Stimulated activated CD4-positive, alpha-beta T cell treated with anti-CD3 and anti-CD28 coated beads, TNF-alpha, amount 100 ng/mL, for 24 hours (primary cell): Measurements from ENCODE around the gene RBSN.
"Not testable (repeated sequence)": the region's sequence is repeated elsewhere in the genome, so short reads cannot be mapped to it uniquely, and the experiment has no call there.

Experiments
- DNase-seq, 3 experiments: peaks; one replicate each; pipeline ENCODE4 v3.0.0-alpha.2; 2020; ENCODE audit warnings: low read depth in 3 of 3

RBSN gene

GRCh38 chr3:15098503-15099363, at the start of gene RBSN:
Gene RBSN (minus strand): TSS chr3:15099148. CDS start chr3:15096120, 3,028 bp downstream.
- DNase-seq: peak; percentile 90 to 96 (median 90)

- DNase-seq: no peak
Observed at GRCh38 chr3:15148614-15149013, 49.7 kb upstream of the RBSN start.

DNA sequence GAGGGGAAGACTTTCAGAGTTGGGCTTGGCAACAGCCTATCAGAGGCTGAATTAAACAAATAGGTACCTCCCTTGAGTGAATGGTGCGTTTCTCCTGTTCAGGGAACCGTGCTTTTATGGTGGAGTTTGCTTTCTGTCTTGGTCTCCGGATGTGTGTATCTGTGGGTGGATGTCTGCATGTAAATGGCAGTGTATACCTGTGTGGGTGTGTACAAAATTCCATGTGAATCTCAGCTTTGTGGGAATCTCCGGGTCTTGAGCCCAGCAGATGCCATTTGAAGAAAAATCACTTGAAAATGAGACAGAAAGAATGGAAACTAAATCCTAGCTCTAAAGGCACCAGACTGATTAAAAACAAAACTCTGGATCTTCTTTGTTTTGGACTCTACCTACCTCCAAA, 37.9 kb upstream of the RBSN start:
- not testable (repeated sequence) for DNase-seq

DNA sequence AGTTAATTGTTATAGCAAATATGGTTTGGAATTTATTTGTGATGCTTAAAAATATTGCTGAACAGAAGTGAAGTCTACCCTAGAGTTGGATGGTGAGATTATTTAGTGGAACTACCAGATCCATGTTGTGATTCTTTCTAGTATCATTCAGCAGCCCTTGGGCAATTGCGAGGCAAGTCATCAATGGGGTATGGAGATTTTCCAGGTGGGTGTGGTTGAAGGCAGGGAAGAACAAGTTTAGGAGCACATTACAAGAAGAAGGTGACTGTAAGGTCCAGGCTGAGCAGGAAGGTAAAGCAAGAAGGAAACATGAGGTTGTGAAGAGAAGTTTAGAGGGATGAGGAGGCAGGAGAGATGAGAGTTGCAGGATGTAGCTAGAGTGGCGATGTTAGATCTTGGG, 36.0 kb upstream of the RBSN start:
- not testable (repeated sequence) for DNase-seq

DNA sequence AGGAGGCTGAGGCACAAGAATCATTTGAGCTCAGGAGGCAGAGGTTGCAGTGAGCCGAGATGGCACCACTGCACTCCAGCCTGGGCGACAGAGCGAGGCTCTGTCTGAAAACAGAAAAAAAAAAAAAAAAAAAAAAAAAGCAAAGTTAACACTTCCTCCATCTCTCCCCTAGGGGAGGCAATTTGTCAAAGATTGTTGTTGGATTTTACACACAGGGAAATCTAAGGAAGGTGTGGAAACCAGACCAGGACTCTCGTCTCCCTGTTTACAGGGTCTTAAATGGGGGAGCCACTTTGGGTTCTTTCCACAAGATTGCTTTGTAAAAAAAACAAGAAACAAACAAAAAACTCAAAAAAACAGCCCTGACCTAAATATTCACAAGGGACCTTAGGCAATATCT, 29.5 kb upstream of the RBSN start:
- not testable (repeated sequence) for DNase-seq

- not testable (repeated sequence) for DNase-seq
Observed at GRCh38 chr3:15126975-15127374, 28.0 kb upstream of the RBSN start.

- DNase-seq: no peak
Observed at GRCh38 chr3:15122398-15122797, 23.4 kb upstream of the RBSN start.

- DNase-seq: no peak
Observed at GRCh38 chr3:15121936-15122335, 23.0 kb upstream of the RBSN start.

- no peak for DNase-seq
Observed at GRCh38 chr3:15120986-15121385, 22.0 kb upstream of the RBSN start.

DNA sequence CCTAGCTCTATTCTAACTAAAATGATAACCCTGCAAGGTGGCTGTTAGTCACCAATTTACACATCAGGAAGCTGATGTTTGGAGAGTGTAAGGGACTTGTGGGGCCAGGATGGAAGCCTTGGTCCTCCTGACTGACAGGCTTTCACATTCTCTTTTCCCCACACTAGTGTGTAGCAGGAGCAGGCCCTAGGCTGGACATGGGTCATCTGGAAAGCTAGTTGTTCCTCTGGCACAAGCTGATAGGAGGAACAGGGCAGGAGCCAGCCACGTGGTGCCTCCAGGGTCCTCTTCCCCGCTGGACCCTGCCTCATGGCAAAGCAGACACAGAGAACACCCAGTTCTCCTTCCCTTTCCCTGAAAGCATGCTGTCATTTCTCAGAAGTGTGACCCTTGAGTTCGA, 18.1 kb upstream of the RBSN start:
- no peak for DNase-seq

- no peak for DNase-seq
Observed at GRCh38 chr3:15116032-15116669, 17.2 kb upstream of the RBSN start.

DNA sequence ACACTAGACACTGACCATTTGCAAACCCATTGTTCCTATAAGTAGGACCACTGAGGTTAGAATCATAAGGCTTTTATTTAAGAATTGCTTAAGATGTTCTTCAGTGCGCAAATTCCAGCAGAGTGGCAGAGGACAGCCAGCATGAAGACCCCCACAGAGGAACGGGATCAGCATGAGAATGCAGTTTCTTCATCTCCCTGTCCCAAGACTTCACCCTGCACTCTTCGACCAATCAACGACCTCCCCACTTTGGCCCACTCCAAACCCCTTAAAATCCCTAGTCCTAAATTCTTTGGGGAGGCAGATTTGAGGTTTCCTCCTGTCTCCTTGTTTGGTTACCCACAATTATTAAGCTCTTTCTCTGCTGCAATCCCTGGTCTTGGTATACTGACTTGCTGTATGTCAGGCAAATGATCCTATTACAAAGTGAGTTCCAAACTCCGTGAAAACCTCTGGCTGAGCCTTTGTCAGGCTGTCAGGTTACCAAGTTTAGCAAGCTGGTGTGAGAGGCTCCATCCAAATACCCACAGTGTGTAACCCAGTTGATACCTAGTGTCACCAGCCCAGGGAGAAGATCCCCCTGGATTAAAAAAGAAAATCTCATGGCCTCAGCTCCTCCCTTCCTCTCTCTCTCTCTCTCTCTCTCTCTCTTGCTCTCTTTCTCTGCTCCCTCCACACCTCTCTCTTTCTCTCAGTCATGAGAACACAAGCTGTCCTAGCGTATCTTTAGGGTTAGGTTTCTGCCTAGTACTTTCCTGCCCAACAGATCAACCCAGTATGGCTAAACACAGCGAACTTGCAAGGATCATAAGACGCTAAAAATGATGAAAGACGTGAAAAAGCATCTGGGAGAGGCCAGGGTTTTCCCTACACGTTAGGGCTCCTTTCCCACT, 15.8 kb upstream of the RBSN start:
- no peak for DNase-seq

DNA sequence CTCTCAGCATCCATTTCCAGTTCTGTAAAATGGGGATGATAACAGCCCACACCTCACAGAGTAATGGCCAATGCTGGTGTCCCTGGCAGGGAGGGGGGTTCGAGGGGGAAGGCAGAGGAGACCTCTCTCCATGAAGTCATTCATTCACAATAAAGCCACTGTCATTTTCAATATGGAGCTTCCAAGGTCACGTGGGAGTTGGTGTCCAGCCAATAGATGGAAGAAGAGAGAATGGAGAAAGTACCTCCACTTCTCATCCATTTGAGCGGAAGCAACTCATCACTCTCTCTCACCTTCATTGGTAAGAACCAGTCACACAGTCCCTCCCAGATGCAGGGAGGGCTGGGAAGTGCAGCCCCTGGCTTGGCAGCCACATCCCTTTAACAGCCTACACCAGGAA, 14.9 kb upstream of the RBSN start:
- DNase-seq: no peak

GRCh38 chr3:15113471-15113870, 14.5 kb upstream of the RBSN start:
- no peak for DNase-seq

DNA sequence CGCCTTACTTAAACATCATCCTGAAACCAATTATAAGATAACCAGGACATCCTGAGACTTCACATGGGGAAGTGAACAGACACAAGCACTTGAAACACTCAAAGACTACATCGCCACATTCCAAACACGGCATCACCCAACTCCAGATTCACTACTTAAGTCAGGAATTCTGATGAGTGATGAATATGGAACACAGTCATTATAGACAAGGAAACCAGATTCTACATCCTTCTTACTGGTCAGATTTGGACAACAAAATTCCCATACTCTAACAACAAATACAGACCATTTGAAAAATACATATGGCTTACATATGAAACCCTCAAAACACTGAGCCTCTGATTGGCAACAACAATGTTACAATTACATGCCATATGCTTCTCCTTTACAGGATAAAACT, 13.1 kb upstream of the RBSN start:
- DNase-seq: no peak

DNA sequence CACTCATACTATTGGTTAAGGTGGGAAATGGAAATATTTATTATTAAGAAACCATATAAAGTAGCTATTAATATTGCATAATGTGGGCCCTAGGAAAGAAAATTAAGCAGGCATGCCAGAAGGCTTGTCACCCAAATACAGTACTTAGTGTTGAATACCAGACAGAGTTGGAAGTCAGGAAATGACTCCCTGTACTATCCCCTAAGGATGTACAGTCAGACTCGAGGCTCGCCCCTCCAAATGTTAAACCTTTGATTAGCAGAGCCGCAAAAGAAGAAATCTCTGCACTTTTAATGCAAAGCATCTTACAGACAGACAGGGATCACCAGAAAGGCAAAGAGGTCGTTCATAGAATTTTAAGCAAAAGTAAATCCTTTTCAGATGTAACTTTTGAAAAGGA, 11.3 kb upstream of the RBSN start:
- DNase-seq: no peak

- DNase-seq: no peak
Observed at GRCh38 chr3:15108869-15109268, 9.9 kb upstream of the RBSN start.

- DNase-seq: peak; percentile 50 to 68 (median 52)
Observed at GRCh38 chr3:15108082-15108545, 9.2 kb upstream of the RBSN start.

- no peak for DNase-seq
Observed at GRCh38 chr3:15107075-15107947, 8.4 kb upstream of the RBSN start.

GRCh38 chr3:15102836-15103235, 3.9 kb upstream of the RBSN start:
- DNase-seq: no peak

DNA sequence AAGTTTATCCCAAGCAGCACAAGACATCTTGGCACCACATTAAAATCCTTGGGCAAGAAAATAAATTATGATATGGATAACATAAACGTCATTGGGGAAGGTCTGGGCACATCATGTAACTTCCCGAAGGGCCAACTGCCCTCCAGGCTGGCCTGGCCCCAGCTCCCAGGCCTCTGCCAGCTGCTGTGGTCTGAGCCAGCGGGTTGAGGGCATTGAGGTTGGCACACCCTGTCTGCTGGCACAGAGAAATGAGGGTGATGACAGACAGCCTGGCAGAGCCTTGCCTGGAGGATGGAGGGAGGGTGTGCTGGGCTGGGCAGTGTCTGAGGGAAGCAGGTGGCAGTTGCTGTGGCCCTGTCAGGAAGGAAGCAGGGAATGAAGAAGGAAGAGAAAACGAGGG, 3.3 kb upstream of the RBSN start:
- no peak for DNase-seq
